Measurements from ENCODE around the gene TCF23.

DNA sequence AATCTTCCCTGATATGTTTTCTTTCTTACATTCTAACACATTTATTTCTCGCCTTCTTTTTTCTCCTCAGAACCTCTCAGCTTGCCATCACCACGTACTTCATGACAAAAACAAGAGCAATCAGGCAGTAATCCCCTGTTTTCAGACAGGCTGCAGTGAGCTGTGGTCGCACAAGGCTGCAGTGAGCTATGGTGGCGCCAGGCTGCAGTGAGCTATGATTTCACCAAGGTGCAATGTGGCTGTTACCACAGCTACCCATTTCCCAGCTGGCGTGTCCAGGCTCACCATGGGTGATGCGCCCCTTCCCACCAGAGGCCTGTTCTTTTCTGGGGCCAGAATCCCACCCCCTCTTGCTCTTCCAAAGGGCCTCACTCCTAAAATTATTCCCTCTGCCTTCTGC, 25.8 kb downstream of the TCF23 start:
- TF ChIP-seq, protein P1, sequence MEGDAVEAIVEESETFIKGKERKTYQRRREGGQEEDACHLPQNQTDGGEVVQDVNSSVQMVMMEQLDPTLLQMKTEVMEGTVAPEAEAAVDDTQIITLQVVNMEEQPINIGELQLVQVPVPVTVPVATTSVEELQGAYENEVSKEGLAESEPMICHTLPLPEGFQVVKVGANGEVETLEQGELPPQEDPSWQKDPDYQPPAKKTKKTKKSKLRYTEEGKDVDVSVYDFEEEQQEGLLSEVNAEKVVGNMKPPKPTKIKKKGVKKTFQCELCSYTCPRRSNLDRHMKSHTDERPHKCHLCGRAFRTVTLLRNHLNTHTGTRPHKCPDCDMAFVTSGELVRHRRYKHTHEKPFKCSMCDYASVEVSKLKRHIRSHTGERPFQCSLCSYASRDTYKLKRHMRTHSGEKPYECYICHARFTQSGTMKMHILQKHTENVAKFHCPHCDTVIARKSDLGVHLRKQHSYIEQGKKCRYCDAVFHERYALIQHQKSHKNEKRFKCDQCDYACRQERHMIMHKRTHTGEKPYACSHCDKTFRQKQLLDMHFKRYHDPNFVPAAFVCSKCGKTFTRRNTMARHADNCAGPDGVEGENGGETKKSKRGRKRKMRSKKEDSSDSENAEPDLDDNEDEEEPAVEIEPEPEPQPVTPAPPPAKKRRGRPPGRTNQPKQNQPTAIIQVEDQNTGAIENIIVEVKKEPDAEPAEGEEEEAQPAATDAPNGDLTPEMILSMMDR (conservative IDR thresholded peaks at IDR 0.05; ENCODE audit: low read depth, low read length), result no peak
- TF ChIP-seq EZH2 (IDR thresholded peaks at IDR 0.05; ENCODE audit: borderline replicate concordance, low read depth, low read length, poor library complexity, severe bottlenecking), result no peak

Measured in A673 (cell line).